ENCODE measurements around the gene SH3RF3.
"Not testable (repeated sequence)": the region's sequence is repeated elsewhere in the genome, so short reads cannot be mapped to it uniquely, and the experiment has no call there.

The SH3RF3 gene

GRCh38 chr2:109519513-109519912 is 390.5 kb downstream of the SH3RF3 start:
- DNase-seq, result no peak

GRCh38 chr2:109521233-109522062 is 392.4 kb downstream of the SH3RF3 start:
- no peak for DNase-seq

GRCh38 chr2:109522063-109522374 is 393.0 kb downstream of the SH3RF3 start:
- DNase-seq, result no peak

GRCh38 chr2:109523121-109523520 is 394.1 kb downstream of the SH3RF3 start:
- no peak for DNase-seq

GRCh38 chr2:109523536-109524361 is 394.7 kb downstream of the SH3RF3 start:
- DNase-seq, result no peak

GRCh38 chr2:109525836-109526235 is 396.8 kb downstream of the SH3RF3 start:
- no peak for DNase-seq

- DNase-seq, result no peak
Observed at GRCh38 chr2:109526442-109526970, 397.5 kb downstream of the SH3RF3 start.

GRCh38 chr2:109527079-109527478 is 398.1 kb downstream of the SH3RF3 start:
- no peak for DNase-seq

GRCh38 chr2:109527846-109528705 is 399.1 kb downstream of the SH3RF3 start:
- no peak for DNase-seq

GRCh38 chr2:109528811-109529501 is 400.0 kb downstream of the SH3RF3 start:
- no peak for DNase-seq

GRCh38 chr2:109529532-109530449 is 400.8 kb downstream of the SH3RF3 start:
- DNase-seq, result no peak

- no peak for DNase-seq
Observed at GRCh38 chr2:109530712-109531111, 401.7 kb downstream of the SH3RF3 start.

GRCh38 chr2:109531221-109531620 is 402.2 kb downstream of the SH3RF3 start:
- no peak for DNase-seq

GRCh38 chr2:109531896-109532727 is 403.1 kb downstream of the SH3RF3 start:
- no peak for DNase-seq

GRCh38 chr2:109532728-109533076 is 403.7 kb downstream of the SH3RF3 start:
- no peak for DNase-seq

GRCh38 chr2:109533823-109534222 is 404.8 kb downstream of the SH3RF3 start:
- DNase-seq, result no peak

- no peak for DNase-seq
Observed at GRCh38 chr2:109535217-109535946, 406.4 kb downstream of the SH3RF3 start.

- DNase-seq, result not testable (repeated sequence)
Observed at GRCh38 chr2:109536556-109536955, 407.6 kb downstream of the SH3RF3 start.

GRCh38 chr2:109537565-109538222 is 408.7 kb downstream of the SH3RF3 start:
- DNase-seq, result no peak

Measured in activated CD4-positive, alpha-beta T cell treated with anti-CD3 and anti-CD28 coated beads, Interleukin-2, amount 50 U/mL, for 1 hour (primary cell).